Brain microvascular endothelial cell (primary cell): ENCODE measurements around the gene L3MBTL2.

Source experiments
- DNase-seq: peaks from one replicate; pipeline ENCODE4 v3.0.0-alpha.2; 2020
- H3K27ac ChIP-seq: fragments of 250-450 bp; sonication (Bioruptor Pico); 2 replicates; pipeline ENCODE4 v1.5.1; 2020; ENCODE audit warnings: mild to moderate bottlenecking, moderate library complexity
- H3K27me3 ChIP-seq: fragments of 250-450 bp; sonication (Bioruptor Pico); replicated peaks from 2 replicates; pipeline ENCODE4 v1.5.1; 2020; ENCODE audit warnings: mild to moderate bottlenecking
- H3K36me3 ChIP-seq: fragments of 250-450 bp; sonication (Bioruptor Pico); replicated peaks from 2 replicates; pipeline ENCODE4 v1.5.1; 2020; ENCODE audit warnings: mild to moderate bottlenecking
- H3K4me3 ChIP-seq: 2 replicates; pipeline ENCODE4 v1.5.1; 2011; ENCODE audit warnings: low read depth, mild to moderate bottlenecking, control low read depth, low read length, moderate library complexity
- CTCF ChIP-seq: IDR thresholded peaks from 2 replicates; pipeline ENCODE4 v1.5.1; 2011; ENCODE audit warnings: low read depth, mild to moderate bottlenecking, moderate library complexity, low read length, control low read depth, inconsistent platforms; ENCODE audit errors: missing control alignments
- in situ Hi-C: cut with HindIII; loops from 2 replicates; pipeline ENCODE4 v1.10.0; 2017; ENCODE audit warnings: low sequenced_read_pairs, low pct_ligation_motif_present

The L3MBTL2 gene

GRCh38 chr22:41234815-41235695 is 29.9 kb downstream of the L3MBTL2 start:
- Histone ChIP-seq H3K27ac (no peak overlapping the region), H3K36me3 (peaks cover 3% of the 10 kb centered on the region), H3K4me3 (no peak overlapping the region), H3K27me3 (no peaks in the 10 kb centered on the region)
- no peak for DNase-seq
- TF ChIP-seq CTCF: no peak
- in situ Hi-C loops: no loop called here

DNA sequence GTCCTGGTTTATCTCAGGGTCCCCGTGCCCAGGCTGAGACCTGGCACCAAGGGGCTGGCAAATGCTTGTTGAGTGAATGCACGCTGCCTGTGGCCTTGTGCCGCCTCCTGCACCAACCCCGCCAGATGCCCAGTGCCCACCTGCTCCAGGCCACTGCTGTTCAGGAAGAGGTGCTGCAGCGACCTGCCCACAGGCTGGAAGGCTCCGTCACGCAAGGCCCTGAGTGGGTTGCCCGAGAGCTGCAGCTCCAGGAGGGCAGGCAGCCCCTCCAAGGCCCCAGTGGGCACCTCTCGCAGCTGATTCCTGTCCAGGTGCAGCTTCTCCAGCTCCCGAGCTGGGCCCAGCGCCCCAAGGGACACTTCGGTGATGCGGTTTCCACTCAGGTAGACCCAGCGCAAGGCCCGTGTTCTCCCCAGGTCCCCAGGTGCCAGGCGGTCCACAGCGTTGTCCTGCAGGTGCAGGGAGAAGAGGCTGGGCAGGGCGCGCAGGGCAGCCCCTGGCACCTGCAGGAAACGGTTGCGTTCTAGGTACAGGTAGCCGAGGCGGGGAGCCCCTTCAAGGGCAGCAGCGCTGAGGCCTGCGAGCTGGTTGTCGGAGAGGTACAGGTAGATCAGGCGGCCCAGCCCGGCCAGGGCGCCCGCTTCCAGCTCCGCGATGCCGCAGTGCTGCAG is 32.1 kb downstream of the L3MBTL2 start:
- Histone ChIP-seq H3K27ac (no peak overlapping the region), H3K4me3 (peak overlapping the region; percentile 35), H3K36me3 (no peaks in the 10 kb centered on the region), H3K27me3 (no peaks in the 10 kb centered on the region)
- in situ Hi-C loops: no loop called here
- TF ChIP-seq CTCF: peak; percentile 34
- no peak for DNase-seq

- Histone ChIP-seq H3K36me3 (no peaks in the 10 kb centered on the region), H3K27ac (no peak overlapping the region), H3K27me3 (no peaks in the 10 kb centered on the region), H3K4me3 (peak overlapping the region; percentile 35)
- TF ChIP-seq CTCF: no peak
- in situ Hi-C loops: no loop called here
- no peak for DNase-seq
Observed at GRCh38 chr22:41237707-41238569, 32.8 kb downstream of the L3MBTL2 start.

DNA sequence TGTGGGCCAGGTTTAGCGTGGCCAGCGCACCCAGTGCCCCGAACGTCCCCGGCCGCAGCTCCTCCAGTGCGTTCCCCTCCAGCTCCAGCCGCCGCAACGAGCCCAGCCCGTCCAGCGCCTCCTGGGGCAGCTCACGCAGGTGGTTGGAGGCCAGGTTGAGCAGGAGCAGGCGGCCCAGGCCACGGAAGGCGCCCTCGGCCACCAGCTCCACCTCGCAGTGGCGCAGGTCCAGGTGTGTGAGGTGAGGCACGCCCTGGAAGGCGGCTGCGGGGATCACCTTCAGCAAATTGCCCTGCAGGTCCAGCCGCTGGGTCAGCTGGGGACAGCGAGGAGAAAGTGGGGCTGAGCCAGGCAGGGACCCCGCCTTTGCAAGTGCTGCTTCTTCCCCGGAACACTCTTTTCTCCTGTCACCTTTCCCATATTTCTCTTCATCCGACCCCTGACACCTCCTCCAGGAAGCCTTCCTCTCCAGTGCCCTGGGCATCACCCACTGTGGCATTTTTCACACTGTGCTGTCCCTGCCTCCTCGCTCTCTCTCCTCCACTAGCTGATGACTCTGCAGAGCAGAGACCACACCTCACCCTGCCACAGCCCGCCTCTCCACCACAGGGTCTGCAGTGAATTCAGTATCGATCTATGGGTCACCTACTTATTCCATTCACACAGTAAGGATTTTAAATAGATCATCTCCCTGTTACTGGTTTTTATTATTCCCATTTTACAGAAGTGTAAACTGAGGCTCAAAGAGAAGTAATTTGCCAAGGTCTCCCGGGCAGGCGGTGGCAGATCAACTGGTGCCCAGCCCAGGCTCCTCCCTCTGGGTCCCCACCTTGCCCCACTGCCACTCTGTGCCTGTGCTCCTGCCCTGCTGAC is 33.7 kb downstream of the L3MBTL2 start:
- no peak overlapping the region for H3K4me3 ChIP-seq
- H3K27me3 ChIP-seq: no peaks in the 10 kb centered on the region
- DNase-seq: no peak
- H3K36me3 ChIP-seq: no peaks in the 10 kb centered on the region
- no peak overlapping the region for H3K27ac ChIP-seq
- in situ Hi-C loops: no loop called here
- TF ChIP-seq CTCF: no peak
